Lung (tissue), 12 donors: ENCODE results near the gene CFAP119. TPM values are rescaled to one million over a fixed set of nuclear protein-coding genes. Genes with fewer than 3 reads are reported as not detected.

ENCODE experiments used
- ATAC-seq: fragments of 200-7000 bp; cut with Tn5 transposase; one replicate; pipeline ENCODE4 v1.9.1; 2020; ENCODE audit warnings: moderate number of reproducible peaks; ENCODE audit not compliant: insufficient read depth, low FRiP score
- DNase-seq, 3 donors: peaks; one replicate each; pipeline ENCODE4 v3.0.0-alpha.2; 2013 to 2017
- H3K27ac ChIP-seq, 2 donors: one replicate each; pipeline ENCODE4 v1.5.1; 2013; ENCODE audit warnings: mild to moderate bottlenecking in 2 of 2, moderate library complexity in 2 of 2, control low read depth in 1 of 2, inconsistent platforms in 1 of 2, low read depth in 1 of 2, low read length in 1 of 2
- H3K27me3 ChIP-seq, 3 donors: one replicate each; pipeline ENCODE4 v1.5.1; 2013; ENCODE audit warnings: low read length in 2 of 3; ENCODE audit not compliant: control insufficient read depth in 3 of 3, insufficient read depth in 3 of 3
- H3K36me3 ChIP-seq, 4 donors: one replicate each; pipeline ENCODE4 v1.5.1; 2013; ENCODE audit warnings: low read length in 4 of 4, mild to moderate bottlenecking in 1 of 4, moderate library complexity in 1 of 4; ENCODE audit not compliant: control insufficient read depth in 4 of 4, insufficient read depth in 4 of 4
- H3K4me1 ChIP-seq, 5 donors: one replicate each; pipeline ENCODE4 v1.5.1; 2013; ENCODE audit warnings: low read length in 5 of 5, mild to moderate bottlenecking in 2 of 5, moderate library complexity in 1 of 5; ENCODE audit not compliant: control insufficient read depth in 5 of 5, insufficient read depth in 5 of 5
- H3K4me3 ChIP-seq: one replicate; pipeline ENCODE4 v1.5.1; 2013; ENCODE audit warnings: mild to moderate bottlenecking, control low read depth, moderate library complexity
- H3K9ac ChIP-seq, 2 donors: one replicate each; pipeline ENCODE4 v1.5.1; 2013; ENCODE audit warnings: low read length in 2 of 2, control low read depth in 1 of 2; ENCODE audit not compliant: insufficient read depth in 1 of 2
- H3K9me3 ChIP-seq, 4 donors: one replicate each; pipeline ENCODE4 v1.5.1; 2013; ENCODE audit warnings: low read length in 3 of 4, mild to moderate bottlenecking in 1 of 4, moderate library complexity in 1 of 4; ENCODE audit not compliant: control insufficient read depth in 4 of 4, insufficient read depth in 3 of 4
- CTCF ChIP-seq: IDR thresholded peaks from 2 replicates; pipeline ENCODE4 v1.5.1; 2012; ENCODE audit warnings: mild to moderate bottlenecking; ENCODE audit errors: control extremely low read depth, extremely low read depth
- WGBS, 2 donors: extraction: QIAGEN DNeasy Blood & Tissue Kit; methylation state at CpG; one replicate each; pipeline ENCODE4 v1.1.7; 2013; 5-methylcytosine and 5-hydroxymethylcytosine counted together
- polyA plus RNA-seq, 2 donors: library from polyadenylated mRNA; stranded (reverse); fragments of 200-250 nt; gene quantifications; one replicate each; pipeline ENCODE4 v1.2.1, GENCODE V29; 2013
- total RNA-seq, 2 donors: library from RNA; depleted of rRNA in 1 of 2; stranded (reverse); fragments of >200 nt in 1 of 2; gene quantifications; one replicate each; pipeline ENCODE4 v1.2.1, GENCODE V29; 2014 to 2021
- donor health status: control.
- donor health status: control.
- donor health status: Bipolar disorder and iron deficiency.
- donor health status: healthy.
- donor health status: DM: yes; HTN: yes; CAD: no.

CFAP119 gene
- total and polyA plus RNA-seq, 4 donors = 7.3 to 29.5 (median 16.7) TPM

GRCh38 chr16:30782486-30783279 is 20.8 kb upstream of the CFAP119 start:
- ATAC-seq = no peak
- H3K27me3 ChIP-seq = no peaks in the 10 kb centered on the region
- H3K36me3 ChIP-seq = peaks cover 9 to 34% (median 20%) of the 10 kb centered on the region in 4 donors
- H3K4me3 ChIP-seq = no peak overlapping the region
- WGBS, 2 donors = 96 to 97% methylated on average over 63 of the region's 63 CpGs
- no peak for TF ChIP-seq CTCF
- DNase-seq = no peak
- no peak overlapping the region for H3K9ac ChIP-seq
- H3K27ac ChIP-seq = no peak overlapping the region
- H3K9me3 ChIP-seq = no peaks in the 10 kb centered on the region
- peaks cover 0 to 8% (median 4%) of the 10 kb centered on the region in 5 donors for H3K4me1 ChIP-seq

- Histone ChIP-seq H3K36me3 (peaks cover 9 to 34% (median 19%) of the 10 kb centered on the region in 4 donors), H3K9me3 (no peaks in the 10 kb centered on the region), H3K4me3 (no peak overlapping the region), H3K27ac (no peak overlapping the region), H3K9ac (no peak overlapping the region), H3K27me3 (no peaks in the 10 kb centered on the region), H3K4me1 (peaks cover 0 to 5% (median 2%) of the 10 kb centered on the region in 5 donors)
- ATAC-seq = no peak
- 21 to 85% methylated on average over 4 of the region's 4 CpGs for WGBS, 2 donors
- no peak for DNase-seq
- TF ChIP-seq CTCF = no peak
Measured at GRCh38 chr16:30780549-30780948, 18.7 kb upstream of the CFAP119 start.

GRCh38 chr16:30780021-30780420 is 18.2 kb upstream of the CFAP119 start:
- DNase-seq = no peak
- H3K27ac ChIP-seq = no peak overlapping the region
- no peak overlapping the region for H3K4me3 ChIP-seq
- peaks cover 9 to 34% (median 17%) of the 10 kb centered on the region in 4 donors for H3K36me3 ChIP-seq
- H3K27me3 ChIP-seq = no peaks in the 10 kb centered on the region
- H3K9me3 ChIP-seq = no peaks in the 10 kb centered on the region
- H3K9ac ChIP-seq = no peak overlapping the region
- peaks cover 0 to 7% (median 2%) of the 10 kb centered on the region in 5 donors for H3K4me1 ChIP-seq
- 79 to 93% methylated on average over 3 of the region's 3 CpGs for WGBS, 2 donors
- ATAC-seq = no peak
- TF ChIP-seq CTCF = no peak
